GM12801 (cell line): ENCODE data around the gene EBLN2.

Source experiments
- CTCF ChIP-seq: IDR thresholded peaks from one replicate; pipeline ENCODE4 v1.5.1; 2011; ENCODE audit warnings: control low read depth; ENCODE audit not compliant: insufficient read length; ENCODE audit errors: extremely low read depth

The EBLN2 gene

GRCh38 chr3:73045391-73045790 is 16.1 kb upstream of the EBLN2 start:
- no peak for TF ChIP-seq CTCF

- TF ChIP-seq CTCF = no peak
Measured at GRCh38 chr3:73046195-73046594, 15.3 kb upstream of the EBLN2 start.

GRCh38 chr3:73049319-73049718 is 12.1 kb upstream of the EBLN2 start:
- no peak for TF ChIP-seq CTCF

GRCh38 chr3:73052857-73053256 is 8.6 kb upstream of the EBLN2 start:
- TF ChIP-seq CTCF = no peak

GRCh38 chr3:73055583-73055982 is 5.9 kb upstream of the EBLN2 start:
- no peak for TF ChIP-seq CTCF

GRCh38 chr3:73056014-73056844 is 5.2 kb upstream of the EBLN2 start:
- no peak for TF ChIP-seq CTCF

GRCh38 chr3:73056845-73057150 is 4.7 kb upstream of the EBLN2 start:
- no peak for TF ChIP-seq CTCF
